NCI-H2107 treated with DMSO at 0.1 percent for 48 hours (cell line): ENCODE measurements around the gene TULP4.
"Not testable (repeated sequence)": the region's sequence is repeated elsewhere in the genome, so short reads cannot be mapped to it uniquely, and the experiment has no call there.

Experiments
- DNase-seq: peaks from one replicate; lab custom pipeline; 2025; ENCODE audit not compliant: unreplicated experiment; lab: John Stamatoyannopoulos, UW

Gene TULP4

DNA sequence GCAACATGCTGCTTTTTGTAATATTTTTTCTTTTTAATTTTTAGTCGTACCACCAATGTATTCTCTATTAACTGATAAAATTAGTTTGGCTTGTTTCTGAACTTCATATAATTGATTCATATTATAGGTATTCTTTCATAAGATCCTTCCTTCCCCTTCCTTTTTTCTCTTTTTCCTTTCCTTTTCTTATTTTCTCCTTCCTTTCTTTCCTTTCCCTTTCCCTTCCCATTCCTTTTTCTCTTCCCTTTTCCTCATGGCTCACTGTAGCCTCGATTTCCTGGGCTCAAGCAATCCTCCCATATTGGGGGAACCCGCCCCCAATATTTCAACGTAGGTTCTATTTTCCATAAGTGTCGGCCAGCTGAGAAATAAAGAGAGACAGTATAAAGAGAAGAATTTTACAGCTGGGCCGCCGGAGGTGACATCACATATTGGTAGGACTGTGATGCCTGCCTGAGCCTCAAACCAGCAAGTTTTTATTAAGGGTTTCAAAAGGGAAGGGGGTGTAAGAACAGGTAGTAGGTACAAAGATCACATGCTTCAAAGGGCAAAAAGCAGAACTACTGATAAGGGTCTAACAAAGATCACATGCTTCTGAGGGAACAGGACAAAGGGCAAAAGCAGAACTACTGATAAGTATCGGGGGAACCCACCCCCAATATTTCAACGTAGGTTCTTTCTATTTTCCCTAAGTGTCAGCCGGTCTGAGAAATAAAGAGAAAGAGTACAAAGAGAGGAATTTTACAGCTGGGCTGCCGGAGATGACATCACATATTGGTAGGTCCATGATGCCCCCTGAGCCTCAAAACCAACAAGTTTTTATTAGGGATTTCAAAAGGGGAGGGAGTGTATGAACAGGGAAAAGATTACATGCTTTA, 16.1 kb upstream of the TULP4 start:
- not testable (repeated sequence) for DNase-seq

DNA sequence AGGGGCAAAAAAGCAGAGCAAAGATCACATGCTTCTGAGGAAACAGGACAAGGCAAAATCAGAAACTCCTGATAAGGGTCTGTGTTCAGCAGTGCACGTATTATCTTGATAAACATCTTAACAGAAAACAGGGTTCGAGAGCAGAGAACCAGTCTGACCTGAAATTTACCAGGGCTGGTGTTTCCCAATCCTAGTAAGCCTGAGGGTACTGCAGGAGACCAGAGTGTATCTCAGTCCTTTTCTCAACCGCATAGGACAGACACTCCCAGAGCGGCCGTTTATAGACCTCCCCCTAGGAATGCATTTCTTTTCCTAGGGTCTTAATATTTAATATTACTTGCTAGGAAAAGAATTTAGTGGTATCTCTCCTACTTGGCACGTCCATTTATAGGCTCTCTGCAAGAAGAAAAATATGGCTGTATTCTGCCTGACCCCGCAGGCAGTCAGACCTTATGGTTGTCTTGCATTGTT, 15.4 kb upstream of the TULP4 start:
- DNase-seq: not testable (repeated sequence)

GRCh38 chr6:158297657-158298056, 14.6 kb upstream of the TULP4 start:
- DNase-seq: not testable (repeated sequence)

- peak; percentile 31 for DNase-seq
Measured at GRCh38 chr6:158300306-158301143, 11.7 kb upstream of the TULP4 start.

DNA sequence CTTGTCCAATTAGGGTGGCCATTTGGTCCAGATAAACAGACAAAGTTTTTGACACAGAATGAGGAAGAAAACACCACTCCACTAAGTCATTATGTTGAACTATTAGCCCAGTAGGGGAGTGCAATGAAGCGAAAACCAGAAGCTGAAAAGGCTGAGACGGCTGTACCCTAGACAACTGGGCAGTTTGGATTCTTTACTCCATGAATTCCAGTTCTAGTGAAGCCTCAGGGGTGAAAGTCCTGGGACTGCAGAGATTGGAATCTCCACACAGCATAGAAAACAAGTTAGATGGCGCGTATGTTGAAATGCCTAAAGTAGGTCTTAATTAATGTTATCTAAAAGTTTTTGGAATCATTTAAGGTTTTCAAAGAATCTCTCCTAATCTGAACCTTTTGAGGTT, 10.7 kb upstream of the TULP4 start:
- DNase-seq: not testable (repeated sequence)

DNA sequence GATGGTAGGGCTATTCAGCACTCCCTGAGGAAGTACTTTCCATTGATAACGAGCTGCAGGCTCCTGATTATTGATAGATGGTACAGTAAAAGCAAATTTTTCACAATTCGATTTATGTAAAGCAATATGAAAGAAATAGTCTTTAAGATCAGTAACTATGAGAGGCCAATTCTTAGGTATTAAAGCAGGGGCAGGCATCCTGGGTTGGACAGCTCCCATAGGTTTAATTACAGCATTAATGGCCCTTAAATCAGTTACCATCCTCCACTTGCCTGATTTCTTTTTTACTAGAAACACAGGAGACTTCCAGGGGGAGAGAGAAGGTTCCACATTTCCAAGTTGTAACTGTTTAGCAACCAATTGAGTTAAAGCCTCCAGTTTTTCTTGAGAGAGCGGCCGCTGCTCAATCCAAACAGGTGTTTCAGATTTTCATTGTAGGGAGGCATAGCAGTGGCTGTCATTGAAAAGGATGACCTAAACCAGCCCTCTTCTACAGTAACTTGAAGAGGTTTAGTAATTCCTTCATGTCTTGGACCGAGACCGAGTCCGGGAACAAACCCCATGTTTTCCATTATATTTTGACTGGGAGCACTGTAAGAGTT, 10.0 kb upstream of the TULP4 start:
- not testable (repeated sequence) for DNase-seq

- DNase-seq: no peak
Measured at GRCh38 chr6:158303210-158303731, 9.0 kb upstream of the TULP4 start.

GRCh38 chr6:158304254-158304653, 8.0 kb upstream of the TULP4 start:
- no peak for DNase-seq

- DNase-seq: no peak
Measured at GRCh38 chr6:158309814-158310213, 2.5 kb upstream of the TULP4 start.

DNA sequence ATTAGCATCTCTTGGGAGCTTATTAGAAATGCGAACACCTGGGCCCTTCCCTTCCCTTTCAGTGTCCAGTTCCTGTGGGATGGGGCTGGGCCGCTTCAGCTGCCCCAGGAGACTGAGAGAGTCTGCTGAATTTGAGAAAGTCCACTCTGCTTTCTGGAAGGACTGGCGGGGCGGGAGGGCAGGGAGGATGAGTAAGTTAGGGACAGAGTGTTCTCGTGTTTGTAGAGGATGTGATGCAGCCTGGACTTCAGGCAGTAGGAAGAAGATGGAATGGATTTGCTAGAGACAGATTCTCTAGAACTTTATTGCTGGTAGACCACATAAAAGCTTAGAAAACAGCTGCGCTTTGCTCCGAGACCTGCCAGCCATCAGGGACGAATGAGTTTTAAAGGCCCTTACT, 1.1 kb upstream of the TULP4 start:
- no peak for DNase-seq

DNA sequence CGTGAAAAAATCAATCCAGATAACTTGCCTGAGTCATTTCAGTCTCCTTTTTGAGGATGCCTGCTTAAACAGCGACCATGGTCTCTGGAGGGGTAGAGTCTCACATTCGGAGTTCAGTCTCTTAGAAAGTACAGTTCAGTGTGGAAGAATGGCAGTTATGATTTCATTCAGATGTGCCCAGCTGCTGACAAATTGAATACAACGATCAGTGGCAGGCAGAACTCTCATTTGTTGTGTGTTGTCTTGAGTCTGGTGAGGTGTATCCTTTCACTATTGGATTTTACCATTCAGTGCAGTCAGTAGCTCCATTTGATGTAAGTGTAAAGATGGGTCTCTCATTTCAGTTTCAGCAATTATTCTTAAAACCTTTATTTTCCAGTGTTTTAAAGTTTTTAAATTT, 639 bp upstream of the TULP4 start:
- no peak for DNase-seq

DNA sequence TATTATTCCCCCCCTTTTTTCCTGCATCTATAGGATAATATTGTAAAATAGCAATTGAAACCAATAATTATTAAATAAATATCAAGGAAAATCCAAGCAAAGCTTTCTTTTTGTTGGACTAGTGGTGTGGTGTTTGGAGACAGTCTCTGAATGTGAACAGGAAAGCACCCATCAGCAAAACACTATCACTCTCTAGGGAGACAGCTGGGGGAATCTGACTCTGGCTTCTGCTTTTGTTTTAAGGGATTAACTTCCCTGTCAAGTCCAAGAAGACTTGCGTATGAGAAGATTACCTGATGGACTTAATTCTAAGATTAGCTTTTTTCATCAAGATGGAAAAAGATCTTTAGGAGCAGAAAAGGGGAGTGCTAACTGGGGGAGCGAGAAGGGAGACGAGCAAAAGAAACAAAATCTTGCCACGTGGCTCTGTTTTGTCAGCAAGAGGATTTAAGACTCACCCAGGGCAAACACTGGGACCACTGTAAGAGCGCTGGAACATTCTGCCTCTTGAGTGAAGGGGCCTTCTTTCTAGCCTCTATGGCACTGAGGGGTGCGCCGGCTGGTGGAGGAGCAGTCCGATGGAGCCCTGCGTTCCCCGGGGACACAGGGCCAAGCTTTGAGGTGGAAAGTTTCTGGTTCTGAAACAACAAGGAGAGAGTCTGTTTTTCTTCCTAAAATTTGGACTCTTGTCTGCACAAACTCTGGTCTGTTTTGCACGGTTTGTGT, 570 bp downstream of the TULP4 start:
- no peak for DNase-seq

DNA sequence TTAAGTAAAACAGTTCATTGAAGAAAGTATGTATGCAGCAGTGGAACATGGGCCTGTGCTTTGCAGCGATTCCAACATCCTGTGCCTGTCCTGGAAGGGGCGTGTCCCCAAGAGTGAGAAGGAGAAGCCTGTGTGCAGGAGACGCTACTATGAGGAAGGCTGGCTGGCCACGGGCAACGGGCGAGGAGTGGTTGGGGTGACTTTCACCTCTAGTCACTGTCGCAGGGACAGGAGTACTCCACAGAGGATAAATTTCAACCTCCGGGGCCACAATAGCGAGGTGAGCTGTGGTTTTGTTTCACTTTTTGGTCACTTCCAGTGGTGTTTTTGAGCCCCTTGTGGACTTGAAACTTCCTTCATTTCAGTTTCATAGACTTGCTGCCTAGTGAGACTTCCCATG, 1.7 kb downstream of the TULP4 start:
- no peak for DNase-seq

DNA sequence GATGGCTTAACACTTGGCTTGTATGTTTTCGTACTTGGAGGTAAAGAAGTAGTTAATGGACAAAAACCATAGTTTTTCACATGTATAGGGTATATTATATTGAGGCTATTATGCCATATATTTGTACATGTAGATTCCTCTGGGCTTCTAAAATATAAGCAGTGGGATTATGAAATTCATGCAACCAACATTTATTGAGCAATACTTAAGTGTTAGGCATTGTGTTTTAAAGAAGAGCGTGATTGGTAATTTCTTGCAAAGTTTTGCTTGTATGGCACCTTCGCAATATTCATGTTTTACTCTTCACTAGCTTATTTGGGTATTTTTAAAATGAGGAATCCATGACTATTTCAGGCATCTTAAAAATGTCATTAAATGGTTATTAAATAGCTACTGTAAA, 2.5 kb downstream of the TULP4 start:
- no peak for DNase-seq

DNA sequence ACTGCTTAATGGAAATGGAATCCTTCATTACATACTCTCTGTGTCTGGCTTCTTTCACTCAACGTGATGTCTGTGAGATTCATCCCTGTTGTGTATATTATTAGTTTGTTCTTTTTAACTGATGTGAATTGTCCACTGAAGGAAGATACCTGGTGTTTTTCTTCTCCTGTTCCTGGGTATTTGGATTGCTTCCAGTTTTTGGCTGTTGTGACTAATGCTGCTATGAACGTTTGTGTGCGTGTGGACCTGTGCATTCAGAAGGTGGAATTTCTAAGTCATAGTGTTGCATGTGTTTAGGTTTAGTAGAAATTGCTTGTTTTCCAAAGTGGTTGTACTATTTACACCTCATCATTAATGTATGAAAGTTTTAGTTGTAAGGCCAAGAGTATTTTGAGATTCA, 3.8 kb downstream of the TULP4 start:
- DNase-seq: no peak

DNA sequence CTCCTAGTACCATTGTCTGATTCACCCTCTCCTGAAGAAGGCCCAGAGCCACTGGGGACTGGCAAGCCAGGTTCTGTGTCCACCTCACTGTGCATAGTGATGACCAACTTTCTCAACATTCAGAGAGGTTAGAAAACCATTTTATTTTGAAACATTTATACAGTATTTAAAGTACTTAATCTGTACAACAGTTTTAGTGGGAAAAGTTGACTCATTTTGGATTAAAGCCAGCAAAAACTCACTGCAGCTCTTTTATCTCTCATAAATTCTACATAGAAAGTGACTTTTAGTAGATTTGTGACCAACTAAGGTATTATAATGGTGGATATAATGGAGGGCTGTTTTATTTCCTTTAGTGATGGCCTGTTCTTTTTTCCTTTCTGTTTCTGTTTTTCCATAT, 9.7 kb downstream of the TULP4 start:
- no peak for DNase-seq

- no peak for DNase-seq
Measured at GRCh38 chr6:158322400-158322723, 10.1 kb downstream of the TULP4 start.

GRCh38 chr6:158322724-158323560, 10.7 kb downstream of the TULP4 start:
- DNase-seq: no peak

- no peak for DNase-seq
Measured at GRCh38 chr6:158323561-158323958, 11.3 kb downstream of the TULP4 start.

- no peak for DNase-seq
Measured at GRCh38 chr6:158324136-158324535, 11.9 kb downstream of the TULP4 start.
